GM12878 (cell line): Measurements from ENCODE around the gene SRXN1. TPM values are rescaled to one million over a fixed set of nuclear protein-coding genes. Genes with fewer than 3 reads are reported as not detected.

ENCODE experiments used
- ATAC-seq: fragments of 200-7000 bp; cut with Tn5 transposase; 3 replicates; pipeline ENCODE4 v1.9.1; 2020; ENCODE audit warnings: mild to moderate bottlenecking, moderate library complexity
- BruUV-seq: library from RNA; stranded (reverse); fragments of 400-500 nt; replicated peaks from 2 replicates; lab custom pipeline; 2021; lab: Mats Ljungman, UMichigan
- CTCF ChIA-PET: fragments of 300-600 bp; sonication (Branson Sonifier 250); formaldehyde crosslinking; extraction: SDS; loops from one replicate; lab custom pipeline; 2021; ENCODE audit warnings: inconsistent platforms; lab: Yijun Ruan, JAX
- POLR2A ChIA-PET: fragments of 350-600 bp; formaldehyde crosslinking; extraction: SDS; loops from one replicate; lab custom pipeline; 2021; ENCODE audit warnings: inconsistent platforms; lab: Charles Lee
- RAD21 ChIA-PET: fragments of 300-600 bp; sonication (Branson Sonifier 250); formaldehyde crosslinking; loops from one replicate; lab custom pipeline; 2023; ENCODE audit warnings: antibody characterized with exemption; ENCODE audit not compliant: unreplicated experiment; lab: Charles Lee
- SMC1A ChIA-PET: fragments of 300-600 bp; sonication (Branson Sonifier 250); formaldehyde crosslinking; loops from one replicate; lab custom pipeline; 2023; ENCODE audit not compliant: unreplicated experiment, uncharacterized antibody; lab: Charles Lee
- DNase-seq: peaks from one replicate; pipeline ENCODE4 v3.0.0-alpha.2; 2011; ENCODE audit warnings: low read depth, low spot score
- FAIRE-seq: peaks from 3 replicates; lab custom pipeline; 2011; peaks lifted over from hg19 to GRCh38; lab: Jason Lieb, UNC
- H2AFZ ChIP-seq: 2 replicates; pipeline ENCODE4 v1.6.0; 2011; ENCODE audit warnings: low read depth, low read length, control low read depth; ENCODE audit not compliant: control insufficient read depth
- H3K27ac ChIP-seq: 2 replicates; pipeline ENCODE4 v1.5.1; 2011; ENCODE audit warnings: control low read depth; ENCODE audit not compliant: control insufficient read depth, insufficient read depth
- H3K27me3 ChIP-seq, 2 experiments: replicated peaks in 1 of 2; 2 replicates each; pipeline versions ENCODE4 v1.6.0 to v1.6.1; 2011; ENCODE audit warnings: low read length in 1 of 2; ENCODE audit not compliant: control insufficient read depth in 2 of 2, insufficient read depth in 2 of 2
- H3K36me3 ChIP-seq, 2 experiments: 2 replicates each; pipeline ENCODE4 v1.5.1; 2011; ENCODE audit warnings: low read length in 1 of 2; ENCODE audit not compliant: control insufficient read depth in 2 of 2, insufficient read depth in 2 of 2
- H3K4me1 ChIP-seq: 2 replicates; pipeline ENCODE4 v1.6.1; 2011; ENCODE audit warnings: mild to moderate bottlenecking, low read length, moderate library complexity, mixed read lengths; ENCODE audit not compliant: control insufficient read depth, insufficient read depth
- H3K4me2 ChIP-seq: 2 replicates; pipeline ENCODE4 v1.6.0; 2011; ENCODE audit warnings: control low read depth; ENCODE audit not compliant: control insufficient read depth, insufficient read depth
- H3K4me3 ChIP-seq: fragments of 200-600 bp; sonication (generic); 2 replicates; pipeline ENCODE4 v1.5.1; 2016
- H3K79me2 ChIP-seq: 2 replicates; pipeline ENCODE4 v1.6.0; 2011; ENCODE audit warnings: low read length; ENCODE audit not compliant: control insufficient read depth, insufficient read depth
- H3K9ac ChIP-seq: 2 replicates; pipeline ENCODE4 v1.8.0; 2011; ENCODE audit warnings: low read length, control low read depth, mixed read lengths; ENCODE audit not compliant: control insufficient read depth, insufficient read depth
- H3K9me3 ChIP-seq: replicated peaks from 3 replicates; pipeline ENCODE4 v1.5.1; 2011; ENCODE audit warnings: mild to moderate bottlenecking, low read length; ENCODE audit not compliant: control insufficient read depth, insufficient read depth
- H4K20me1 ChIP-seq: 2 replicates; pipeline ENCODE4 v1.6.0; 2011; ENCODE audit not compliant: control insufficient read depth, insufficient read depth
- BRCA1 ChIP-seq: IDR thresholded peaks from 2 replicates; pipeline ENCODE4 v1.6.1; 2011; ENCODE audit warnings: low read depth, low read length, improper control_type of control experiment
- IKZF1 ChIP-seq: fragments of 450-650 bp; conservative IDR thresholded peaks from 2 replicates; pipeline ENCODE4 v1.6.1; 2017; ENCODE audit warnings: antibody characterized with exemption, mild to moderate bottlenecking
- IKZF2 ChIP-seq, 2 experiments: fragments of 450-650 bp; IDR thresholded peaks; 2 replicates each; pipeline ENCODE4 v1.6.1; 2017; ENCODE audit warnings: mild to moderate bottlenecking in 2 of 2, moderate library complexity in 2 of 2
- JUND ChIP-seq: IDR thresholded peaks from 2 replicates; pipeline ENCODE4 v1.6.1; 2012; ENCODE audit warnings: low read depth, mild to moderate bottlenecking, low read length, improper control_type of control experiment, moderate library complexity
- KLF5 ChIP-seq: fragments of 450-650 bp; IDR thresholded peaks from 2 replicates; pipeline ENCODE4 v1.6.1; 2014; ENCODE audit warnings: mild to moderate bottlenecking; ENCODE audit not compliant: partially characterized antibody
- MEF2A ChIP-seq: IDR thresholded peaks from 2 replicates; pipeline ENCODE4 v1.6.1; 2011; ENCODE audit warnings: low read depth, mild to moderate bottlenecking, low read length, moderate library complexity; ENCODE audit not compliant: insufficient read depth
- MTA3 ChIP-seq: IDR thresholded peaks from 2 replicates; pipeline ENCODE4 v1.6.1; 2012; ENCODE audit warnings: low read length, inconsistent platforms, borderline replicate concordance
- NFIC ChIP-seq: IDR thresholded peaks from 2 replicates; pipeline ENCODE4 v1.6.1; 2012; ENCODE audit warnings: low read depth, mild to moderate bottlenecking, inconsistent platforms, low read length, moderate library complexity
- NFYA ChIP-seq: IDR thresholded peaks from 2 replicates; pipeline ENCODE4 v1.6.1; 2011; ENCODE audit warnings: low read depth, mild to moderate bottlenecking, low read length, improper control_type of control experiment, borderline replicate concordance
- NR2C2 ChIP-seq: IDR thresholded peaks from 2 replicates; pipeline ENCODE4 v1.6.1; 2011; ENCODE audit warnings: borderline replicate concordance, low read depth; ENCODE audit not compliant: control insufficient read depth, insufficient read length
- PAX5 ChIP-seq: IDR thresholded peaks from 2 replicates; pipeline ENCODE4 v1.6.1; 2011; ENCODE audit warnings: low read depth, low read length, borderline replicate concordance
- POLR2A ChIP-seq: IDR thresholded peaks from 2 replicates; pipeline ENCODE4 v1.6.1; 2011; ENCODE audit warnings: low read depth, mild to moderate bottlenecking, low read length
- POLR2AphosphoS5 ChIP-seq: IDR thresholded peaks from 2 replicates; pipeline ENCODE4 v1.6.1; 2011; ENCODE audit warnings: mild to moderate bottlenecking, low read length, inconsistent platforms
- SMC3 ChIP-seq: IDR thresholded peaks from 2 replicates; pipeline ENCODE4 v1.6.1; 2011; ENCODE audit warnings: low read length, improper control_type of control experiment, borderline replicate concordance
- SUPT20H ChIP-seq: IDR thresholded peaks from 2 replicates; pipeline ENCODE4 v1.6.1; 2011; ENCODE audit warnings: low read depth, mild to moderate bottlenecking, low read length, moderate library complexity, borderline replicate concordance; ENCODE audit not compliant: control insufficient read depth
- USF2 ChIP-seq: IDR thresholded peaks from 2 replicates; pipeline ENCODE4 v1.6.1; 2011; ENCODE audit warnings: low read depth, low read length, improper control_type of control experiment, borderline replicate concordance
- ZNF24 ChIP-seq: fragments of 450-650 bp; IDR thresholded peaks from 2 replicates; pipeline ENCODE4 v1.6.1; 2017; ENCODE audit warnings: antibody characterized with exemption, mild to moderate bottlenecking
- WGBS: methylation state at CpG from one replicate; pipeline ENCODE4 v1.1.6; 2016; ENCODE audit warnings: low lambda C conversion rate; ENCODE audit not compliant: insufficient replicate concordance, insufficient coverage; ENCODE audit errors: missing lambda C conversion rate; 5-methylcytosine and 5-hydroxymethylcytosine counted together
- in situ Hi-C: fragments of 300-500 bp; cut with MboI; formaldehyde crosslinking; loops from 9 replicates; pipeline ENCODE4 v1.14.3; 2018; ENCODE audit warnings: mixed read lengths
- intact Hi-C: fragments of 100-400 bp; cut with micrococcal nuclease; formaldehyde crosslinking; loops from one replicate; pipeline ENCODE4 v1.14.2; 2022; ENCODE audit not compliant: unreplicated experiment
- polyA plus RNA-seq, 11 experiments: library from polyadenylated mRNA; depleted of rRNA in 4 of 11; unstranded in 6 of 11; stranded (reverse) in 5 of 11; fragments of >200 nt; fragmentation: Nextera tagmentation in 4 of 11; fragmentation: Illumina TruSeq in 1 of 11; extraction: Ambion mirVana in 4 of 11; extraction: Trizol in 1 of 11; gene quantifications; 1 replicate in 1 of 11; 2 replicates in 10 of 11; pipeline versions ENCODE4 v1.2.1 to v1.2.3, GENCODE V29; 2011 to 2016; ENCODE audit warnings: inconsistent platforms in 2 of 11, missing spikeins in 2 of 11, low read depth in 1 of 11
- total RNA-seq, 4 experiments: library from RNA; depleted of rRNA in 3 of 4; stranded (reverse); fragments of >200 nt in 3 of 4; fragmentation: Illumina TruSeq in 1 of 4; extraction: Trizol in 1 of 4; gene quantifications; 2 replicates each; pipeline versions ENCODE4 v1.2.1 to v1.2.3, GENCODE V29; 2013 to 2021
- TF ChIP-seq, protein P1 (sequence below): IDR thresholded peaks from 2 replicates; pipeline ENCODE4 v1.6.1; 2011; ENCODE audit warnings: low read depth, mild to moderate bottlenecking, low read length, moderate library complexity, borderline replicate concordance; ENCODE audit errors: extremely low read depth

SRXN1 gene
- total and polyA plus RNA-seq, 10 of the 15 experiments (the other 5 are each of a cell fraction or from before 2014, with no cell fraction given) = 4.1 to 20.5 (median 15.6) TPM

- no peaks in the 10 kb centered on the region for H3K79me2 ChIP-seq
- no peak overlapping the region for H2AFZ ChIP-seq
- FAIRE-seq = no peak
- DNase-seq = no peak
- H3K9ac ChIP-seq = no peak overlapping the region
- CTCF ChIA-PET = interaction anchor here (0.5 to 6.3 kb wide), 2 partner anchors 18 to 1826 kb away, joined by 3 to 26 read pairs; no protein-coding TSS in a partner anchor
- SMC1A ChIA-PET = no interaction called here
- H4K20me1 ChIP-seq = no peaks in the 10 kb centered on the region
- peaks cover 0 to 1% of the 10 kb centered on the region in 2 experiments; a peak in 2 of 4 replicates for H3K27me3 ChIP-seq
- no peak overlapping the region for H3K4me3 ChIP-seq
- H3K36me3 ChIP-seq = no peaks in the 10 kb centered on the region
- no peak overlapping the region for H3K27ac ChIP-seq
- H3K9me3 ChIP-seq = no peaks in the 10 kb centered on the region
- in situ Hi-C loops = no loop called here
- RAD21 ChIA-PET = no interaction called here
- no peak for TF ChIP-seq NFIC
- TF ChIP-seq, protein P1, sequence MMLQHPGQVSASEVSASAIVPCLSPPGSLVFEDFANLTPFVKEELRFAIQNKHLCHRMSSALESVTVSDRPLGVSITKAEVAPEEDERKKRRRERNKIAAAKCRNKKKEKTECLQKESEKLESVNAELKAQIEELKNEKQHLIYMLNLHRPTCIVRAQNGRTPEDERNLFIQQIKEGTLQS = no peak
- no peak for TF ChIP-seq SMC3
- no peak for TF ChIP-seq SUPT20H
- no peak for TF ChIP-seq ZNF24
- no peak for TF ChIP-seq JUND
- TF ChIP-seq, all 136 proteins: peak for 0
- no TSS peak for BruUV-seq
- 0% methylated on average over 2 of the region's 2 CpGs for WGBS
- intact Hi-C loops = no loop called here
- H3K4me2 ChIP-seq = no peak overlapping the region
- no peaks in the 10 kb centered on the region for H3K4me1 ChIP-seq
- POLR2A ChIA-PET = no interaction called here
- ATAC-seq = no peak
These were observed 26.4 kb downstream of the SRXN1 start for GRCh38 chr20:626579-626978.

DNA sequence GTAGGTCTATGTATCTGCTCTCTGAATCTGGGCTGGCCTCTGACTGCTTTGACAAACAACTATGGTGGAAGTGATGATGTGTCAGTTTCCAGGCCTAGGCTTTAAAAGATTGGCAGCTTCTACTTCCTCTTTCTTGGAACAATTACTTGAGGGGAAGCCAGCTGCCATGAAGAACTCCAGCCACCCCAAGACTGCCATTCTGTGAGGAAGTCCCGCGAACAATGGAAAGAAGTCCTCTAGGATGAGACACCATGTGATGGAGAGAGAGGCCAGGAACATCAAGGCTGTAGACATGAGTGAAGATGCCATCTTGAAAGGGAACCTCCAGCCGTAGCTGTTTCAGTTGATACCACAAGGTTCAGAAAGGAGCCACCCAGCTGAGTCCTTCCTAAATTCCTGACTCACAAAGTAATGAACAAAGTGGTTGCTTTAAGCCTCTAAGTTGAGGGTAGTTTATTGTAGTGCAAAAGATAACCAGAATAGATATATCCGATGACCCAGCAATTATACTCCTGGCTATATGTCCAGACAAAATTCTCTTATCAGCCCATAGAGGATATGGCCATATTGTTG, 27.6 kb downstream of the SRXN1 start:
- H3K9me3 ChIP-seq = no peaks in the 10 kb centered on the region
- POLR2A ChIA-PET = no interaction called here
- no peak overlapping the region for H2AFZ ChIP-seq
- CTCF ChIA-PET = interaction anchor here (1.0 to 6.3 kb wide), 2 partner anchors 15 to 19 kb away, joined by 3 to 26 read pairs; no protein-coding TSS in a partner anchor
- SMC1A ChIA-PET = no interaction called here
- in situ Hi-C loops (no loop called here), intact Hi-C loops (no loop called here)
- no peaks in the 10 kb centered on the region for H3K79me2 ChIP-seq
- no peak overlapping the region for H3K4me3 ChIP-seq
- 67% methylated on average over 4 of the region's 4 CpGs for WGBS
- ATAC-seq = no peak
- FAIRE-seq = no peak
- H4K20me1 ChIP-seq = no peaks in the 10 kb centered on the region
- no peak overlapping the region for H3K27ac ChIP-seq
- H3K4me2 ChIP-seq = no peak overlapping the region
- RAD21 ChIA-PET = no interaction called here
- peaks cover 0 to 1% of the 10 kb centered on the region in 2 experiments; a peak in 1 of 4 replicates for H3K27me3 ChIP-seq
- DNase-seq = no peak
- BruUV-seq = no TSS peak
- no peaks in the 10 kb centered on the region for H3K4me1 ChIP-seq
- H3K9ac ChIP-seq = no peak overlapping the region
- no peaks in the 10 kb centered on the region for H3K36me3 ChIP-seq
- TF ChIP-seq KLF5 (no peak), USF2 (no peak), MTA3 (no peak), IKZF1 (no peak), POLR2A (no peak), NFYA (no peak), POLR2AphosphoS5 (no peak), IKZF2 (IDR thresholded peaks at IDR 0.05) (no peak), BRCA1 (no peak), PAX5 (no peak), NR2C2 (no peak), MEF2A (no peak)
